Stimulated activated CD8-positive, alpha-beta memory T cell treated with anti-CD3 and anti-CD28 coated beads, Interleukin-4, amount 100 ng/mL, for 4 hours (primary cell): ENCODE results near the gene CCDC93.

Experiments
- DNase-seq, 2 donors: peaks; one replicate each; pipeline ENCODE4 v3.0.0-alpha.2; 2020; ENCODE audit warnings: low read depth in 2 of 2, low spot score in 1 of 2

Gene CCDC93

DNA sequence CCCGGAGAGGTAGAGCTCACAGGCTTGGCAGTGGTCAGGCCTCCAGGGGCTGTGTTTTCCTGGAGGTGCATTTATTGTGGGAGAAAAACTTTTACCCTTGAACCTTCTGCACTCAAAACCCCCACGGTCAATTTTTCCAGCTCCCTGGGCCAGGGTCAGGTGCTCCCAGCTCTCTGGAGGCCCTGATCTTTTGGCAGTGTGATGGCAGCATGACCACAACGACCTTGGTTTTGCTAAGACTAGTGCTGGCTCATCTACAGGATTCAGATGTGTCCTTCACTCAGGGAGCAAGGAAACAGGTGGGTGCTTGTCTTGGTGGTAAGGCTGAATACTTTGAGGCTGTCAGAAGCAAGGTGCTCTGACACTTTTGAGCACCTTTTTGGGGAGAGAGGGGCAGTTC, 92.3 kb downstream of the CCDC93 start:
- no peak for DNase-seq

DNA sequence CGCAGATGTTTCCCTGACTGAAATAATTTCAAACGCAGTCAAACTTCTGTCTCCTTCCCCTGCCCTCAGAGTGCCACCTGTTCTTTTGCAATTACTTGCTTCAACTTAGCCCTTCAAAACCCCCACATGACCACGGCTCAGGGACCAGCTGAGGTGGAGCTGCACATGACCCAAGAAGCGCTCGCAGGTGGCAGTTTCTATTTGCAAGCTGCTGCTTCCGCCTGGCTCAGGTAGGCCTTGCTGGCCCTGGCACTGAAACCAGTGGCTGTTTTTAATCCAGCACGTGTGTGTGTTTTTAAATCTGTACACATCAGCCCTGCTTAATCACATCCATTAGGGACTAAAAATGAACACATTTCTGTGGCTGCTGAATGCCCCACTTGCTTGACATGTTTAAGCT, 95.3 kb downstream of the CCDC93 start:
- no peak for DNase-seq

DNA sequence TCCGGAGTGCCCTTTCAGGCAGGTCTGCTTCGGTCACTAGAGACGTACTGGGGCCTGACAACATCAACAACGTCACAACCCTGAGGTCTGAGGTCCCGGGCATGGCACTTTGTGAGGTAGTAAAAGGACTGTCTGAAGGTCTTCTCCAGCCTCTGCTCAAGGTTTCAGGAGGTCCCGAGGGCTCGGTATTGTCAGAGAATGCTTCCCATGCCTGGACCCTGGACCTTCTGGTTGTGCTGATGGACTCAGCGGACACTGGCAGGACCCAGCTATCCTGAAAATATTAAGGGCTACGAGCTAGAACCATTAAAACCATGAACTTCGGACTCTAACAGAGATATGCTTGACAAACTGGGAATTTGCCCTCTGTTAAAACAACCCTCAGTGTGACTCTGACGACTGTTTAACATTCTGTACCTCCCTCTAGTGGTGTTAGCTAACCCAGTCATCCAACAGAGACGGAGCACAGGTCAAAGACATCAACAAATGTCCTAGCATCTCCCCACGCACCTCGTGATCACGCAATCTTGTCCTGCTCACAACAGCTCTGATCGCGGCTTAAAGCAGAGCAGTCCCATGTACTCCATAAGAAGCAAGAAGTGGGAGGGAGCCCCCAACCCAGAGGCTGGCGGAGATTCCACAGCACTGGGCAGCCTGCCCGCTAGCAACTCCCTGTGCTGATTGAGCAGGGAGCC, 96.5 kb downstream of the CCDC93 start:
- DNase-seq, result no peak

DNA sequence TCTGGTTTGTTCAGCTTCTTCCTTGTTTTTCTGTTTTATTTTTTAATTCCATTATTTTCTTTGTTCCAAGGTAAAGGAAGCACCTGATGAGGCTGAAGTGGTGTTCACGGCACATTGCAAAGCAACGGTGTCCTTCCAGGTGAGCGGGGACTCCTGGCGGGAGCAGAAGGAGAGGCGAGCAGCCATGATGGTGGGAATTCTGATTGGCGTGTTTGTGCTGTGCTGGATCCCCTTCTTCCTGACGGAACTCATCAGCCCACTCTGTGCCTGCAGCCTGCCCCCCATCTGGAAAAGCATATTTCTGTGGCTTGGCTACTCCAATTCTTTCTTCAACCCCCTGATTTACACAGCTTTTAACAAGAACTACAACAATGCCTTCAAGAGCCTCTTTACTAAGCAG, 110.9 kb downstream of the CCDC93 start:
- no peak for DNase-seq

DNA sequence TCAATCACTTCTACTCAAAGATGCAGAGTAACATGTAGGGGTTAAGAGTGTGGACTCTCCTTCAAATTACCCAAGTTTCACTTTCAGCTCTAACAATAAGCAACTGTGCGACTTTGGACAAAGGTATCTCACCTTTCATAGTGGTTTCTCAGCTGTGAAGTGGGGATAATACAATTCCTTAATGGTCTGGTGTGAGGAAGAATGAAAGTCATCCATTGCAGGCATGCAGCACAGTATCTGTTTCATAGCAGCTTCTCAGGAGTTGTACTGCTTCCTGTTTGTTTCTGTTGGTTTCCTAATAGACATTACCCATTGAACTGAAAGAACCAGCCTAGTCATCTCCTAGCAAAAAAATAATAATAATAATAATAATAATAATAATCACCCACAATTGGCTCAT, 125.0 kb downstream of the CCDC93 start:
- DNase-seq, result no peak

DNA sequence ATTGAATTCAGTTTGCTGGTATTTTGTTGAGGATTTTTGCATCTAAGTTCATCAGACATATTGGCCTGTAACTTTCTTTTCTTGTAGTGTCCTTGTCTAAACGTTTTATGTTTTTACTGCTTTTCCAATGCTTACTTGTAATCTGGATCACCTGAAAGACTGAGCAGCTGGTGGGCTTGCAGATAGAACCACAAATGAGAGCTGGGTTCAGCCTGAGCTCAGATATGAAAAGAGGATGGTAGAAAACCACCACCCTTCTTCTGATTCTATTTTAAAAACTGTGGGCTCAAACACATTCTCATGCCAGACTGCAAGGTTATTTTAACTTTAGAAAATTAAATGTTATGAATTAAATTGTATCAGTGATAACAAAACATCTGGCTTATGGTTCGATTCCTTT, 128.6 kb downstream of the CCDC93 start:
- no peak for DNase-seq

DNA sequence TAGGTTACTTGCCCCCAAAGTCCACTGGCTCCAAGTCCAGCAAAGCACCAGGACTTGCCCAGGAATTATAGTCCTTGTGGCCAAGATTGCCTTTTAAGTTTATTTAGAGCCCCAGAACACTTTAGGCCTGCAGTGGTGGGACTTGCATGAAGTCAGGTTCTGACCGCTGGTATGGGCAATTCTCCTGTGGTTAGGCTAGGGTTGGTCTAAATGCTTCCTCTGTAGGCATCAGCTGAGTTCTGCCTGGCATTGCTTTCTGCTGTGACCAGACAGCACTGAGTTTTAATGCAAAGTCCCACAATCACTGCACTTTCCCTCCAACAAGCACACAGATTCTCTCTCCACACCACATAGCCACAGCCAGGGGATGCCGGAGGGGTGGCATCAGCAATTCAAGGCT, 134.9 kb downstream of the CCDC93 start:
- DNase-seq, result no peak

DNA sequence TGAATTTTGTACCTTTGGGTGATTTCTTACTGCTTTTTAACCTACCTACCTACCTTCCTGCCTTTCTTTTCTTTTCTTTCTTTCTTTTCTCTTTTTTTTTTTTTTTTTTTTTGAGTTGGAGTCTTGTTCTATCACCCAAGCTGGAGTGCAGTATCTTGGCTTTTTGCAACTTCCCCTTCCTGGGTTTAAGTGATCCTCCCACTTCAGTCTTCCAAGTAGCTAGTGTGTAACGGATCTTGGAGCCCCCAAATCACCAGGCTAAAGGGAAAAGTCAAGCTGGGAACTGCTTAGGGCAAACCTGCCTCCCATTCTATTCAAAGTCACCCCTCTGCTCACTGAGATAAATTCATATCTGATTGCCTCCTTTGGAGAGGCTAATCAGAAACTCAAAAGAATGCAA, 138.1 kb downstream of the CCDC93 start:
- DNase-seq, result no peak
